Body of pancreas (tissue), 4 donors: ENCODE measurements around the gene LIN9. TPM values are rescaled to one million over a fixed set of nuclear protein-coding genes. Genes with fewer than 3 reads are reported as not detected.
A peak's percentile ranks its signal among the peaks of the same experiment; 100 is the strongest.

Source experiments
- ATAC-seq: fragments of 150-250 bp; one replicate; pipeline ENCODE4 v1.9.1; 2016
- DNase-seq, 4 donors: peaks; one replicate each; pipeline ENCODE4 v3.0.0-alpha.2; 2019
- H3K27ac ChIP-seq, 4 donors: fragments of 200-600 bp; sonication (generic); 1 replicate in 3 of 4; 2 replicates in 1 of 4; pipeline versions ENCODE4 v1.5.1 to v1.6.1; 2016 to 2019; ENCODE audit warnings: mild to moderate bottlenecking in 1 of 4, mixed read lengths in 1 of 4, moderate library complexity in 1 of 4
- H3K27me3 ChIP-seq, 2 donors: fragments of 200-600 bp; sonication (generic); one replicate each; pipeline ENCODE4 v1.6.0; 2016; ENCODE audit warnings: mild to moderate bottlenecking in 1 of 2
- H3K36me3 ChIP-seq, 2 donors: fragments of 200-600 bp; sonication (generic); replicated peaks in 1 of 2; 2 replicates each; pipeline ENCODE4 v1.5.1; 2016; ENCODE audit warnings: low read depth in 2 of 2; ENCODE audit not compliant: insufficient read depth in 1 of 2
- H3K4me1 ChIP-seq: fragments of 200-600 bp; sonication (generic); one replicate; pipeline ENCODE4 v1.6.0; 2016
- H3K4me3 ChIP-seq, 2 donors: fragments of 200-600 bp; sonication (generic); 1 replicate in 1 of 2; 2 replicates in 1 of 2; pipeline ENCODE4 v1.5.1; 2016 to 2019
- H3K9me3 ChIP-seq, 3 donors: fragments of 200-600 bp; sonication (generic); 1 replicate in 2 of 3; 2 replicates in 1 of 3; pipeline ENCODE4 v1.5.1; 2016
- POLR2A ChIP-seq, 3 donors: fragments of 450-650 bp; IDR thresholded peaks; one replicate each; pipeline ENCODE4 v1.6.1; 2016; ENCODE audit warnings: antibody characterized with exemption in 3 of 3, mild to moderate bottlenecking in 2 of 3
- WGBS, 2 donors: methylation state at CpG; one replicate each; pipeline ENCODE4 v1.1.5; 2017; 5-methylcytosine and 5-hydroxymethylcytosine counted together
- intact Hi-C: fragments of 100-400 bp; cut with DNase I; formaldehyde crosslinking; loops from one replicate; pipeline ENCODE4 v1.15.1; 2023
- total RNA-seq, 2 donors: library from RNA; depleted of rRNA; stranded (reverse); fragments of >200 nt; gene quantifications; one replicate each; pipeline ENCODE4 v1.1.0, GENCODE V29; 2016
- TF ChIP-seq, protein P1 (sequence below), 7 experiments: fragments of 450-650 bp in 4 of 7; fragments of 200-600 bp in 3 of 7; sonication (generic) in 3 of 7; IDR thresholded peaks; one replicate each; pipeline ENCODE4 v1.5.1; 2016 to 2019; ENCODE audit warnings: antibody characterized with exemption in 7 of 7

The LIN9 gene
- total RNA-seq, 2 donors from 2014 or later, result 0.52 to 2.3 TPM

DNA sequence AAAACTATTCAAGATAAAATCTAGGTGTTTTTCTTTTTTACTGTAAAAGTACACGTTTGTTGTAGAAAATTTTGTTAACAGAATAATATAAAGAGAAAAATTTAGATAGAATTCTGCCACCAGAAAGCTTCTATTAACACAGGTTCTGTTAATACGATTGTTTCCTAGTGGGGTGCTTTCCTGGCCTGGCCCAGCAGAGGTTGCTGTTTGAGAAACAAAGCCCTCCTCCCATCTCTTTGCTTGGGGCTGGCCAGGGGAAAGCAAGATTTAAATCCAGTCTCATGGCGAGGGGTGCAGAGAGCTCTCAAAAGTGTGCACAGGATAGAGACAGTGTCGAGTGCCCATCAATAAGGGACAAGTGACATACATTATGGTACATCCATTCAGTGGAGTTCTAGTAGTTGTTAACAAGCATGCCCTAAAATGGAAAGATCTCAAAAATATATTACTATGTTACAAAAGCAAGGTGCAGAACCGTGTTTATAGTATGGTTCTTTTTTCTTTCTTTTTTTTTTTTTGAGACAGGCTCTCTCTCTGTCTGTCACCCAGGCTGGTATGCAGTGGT lies 107.9 kb downstream of the LIN9 start:
- H3K27ac ChIP-seq, result no peak overlapping the region
- no peaks in the 10 kb centered on the region for H3K36me3 ChIP-seq
- TF ChIP-seq POLR2A (IDR thresholded peaks at IDR 0.05), result no peak
- TF ChIP-seq, protein P1, sequence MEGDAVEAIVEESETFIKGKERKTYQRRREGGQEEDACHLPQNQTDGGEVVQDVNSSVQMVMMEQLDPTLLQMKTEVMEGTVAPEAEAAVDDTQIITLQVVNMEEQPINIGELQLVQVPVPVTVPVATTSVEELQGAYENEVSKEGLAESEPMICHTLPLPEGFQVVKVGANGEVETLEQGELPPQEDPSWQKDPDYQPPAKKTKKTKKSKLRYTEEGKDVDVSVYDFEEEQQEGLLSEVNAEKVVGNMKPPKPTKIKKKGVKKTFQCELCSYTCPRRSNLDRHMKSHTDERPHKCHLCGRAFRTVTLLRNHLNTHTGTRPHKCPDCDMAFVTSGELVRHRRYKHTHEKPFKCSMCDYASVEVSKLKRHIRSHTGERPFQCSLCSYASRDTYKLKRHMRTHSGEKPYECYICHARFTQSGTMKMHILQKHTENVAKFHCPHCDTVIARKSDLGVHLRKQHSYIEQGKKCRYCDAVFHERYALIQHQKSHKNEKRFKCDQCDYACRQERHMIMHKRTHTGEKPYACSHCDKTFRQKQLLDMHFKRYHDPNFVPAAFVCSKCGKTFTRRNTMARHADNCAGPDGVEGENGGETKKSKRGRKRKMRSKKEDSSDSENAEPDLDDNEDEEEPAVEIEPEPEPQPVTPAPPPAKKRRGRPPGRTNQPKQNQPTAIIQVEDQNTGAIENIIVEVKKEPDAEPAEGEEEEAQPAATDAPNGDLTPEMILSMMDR (IDR thresholded peaks at IDR 0.05), result peak in 2 of 7 experiments; percentile 4 to 30
- no peaks in the 10 kb centered on the region for H3K4me1 ChIP-seq
- 51 to 53% methylated on average over 5 of the region's 5 CpGs for WGBS, 2 donors
- ATAC-seq (no peak), DNase-seq (peak in 1 of 4 donors; percentile 13)
- intact Hi-C loops, result no loop called here
- H3K27me3 ChIP-seq, result no peaks in the 10 kb centered on the region
- H3K4me3 ChIP-seq, result no peak overlapping the region
- H3K9me3 ChIP-seq, result no peaks in the 10 kb centered on the region

DNA sequence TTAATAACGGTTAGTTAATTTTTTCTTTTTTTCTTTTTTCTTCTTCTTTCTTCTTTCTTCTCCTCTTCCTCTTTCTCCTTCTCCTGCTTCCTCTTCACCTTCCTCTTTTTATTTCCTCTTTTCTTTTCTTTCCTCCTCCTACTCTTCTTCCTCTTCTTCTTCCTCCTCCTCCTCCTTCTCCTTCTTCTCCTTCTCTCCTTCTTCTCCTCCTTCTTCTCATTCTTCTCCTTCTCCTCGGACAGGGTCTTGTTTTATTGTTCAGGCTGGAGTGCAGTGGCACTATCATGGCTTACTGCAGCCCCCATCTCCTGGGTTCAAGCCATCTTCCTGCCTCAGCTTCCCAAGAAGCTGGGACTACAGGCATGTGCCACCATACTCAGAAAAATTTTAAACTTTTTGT lies 109.0 kb downstream of the LIN9 start:
- no peak overlapping the region for H3K4me3 ChIP-seq

DNA sequence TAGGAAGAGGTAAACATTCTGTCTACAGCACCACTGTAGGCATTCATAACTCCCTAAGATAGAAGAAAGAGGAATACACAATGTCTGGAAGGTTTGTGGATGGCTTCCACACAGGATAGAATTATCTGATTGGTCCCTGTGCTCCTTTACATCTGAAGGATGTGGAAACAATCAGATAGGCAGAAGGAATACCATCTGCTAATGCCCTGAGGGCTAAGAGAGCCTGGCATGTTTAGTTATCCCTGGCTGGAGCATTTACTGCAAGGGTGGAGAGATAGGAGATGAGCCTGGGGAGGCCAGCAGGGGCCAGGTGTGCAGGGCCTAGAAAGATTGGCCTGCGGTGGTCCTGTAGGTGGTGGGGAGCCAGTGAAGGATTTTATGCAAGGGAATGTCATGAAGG lies 113.8 kb downstream of the LIN9 start:
- TF ChIP-seq, protein P1 (IDR thresholded peaks at IDR 0.05), result no peak
- no peak for TF ChIP-seq POLR2A (IDR thresholded peaks at IDR 0.05)
- intact Hi-C loops, result loop anchor here (5.0 kb wide), 1 partner anchor 73 kb away; no protein-coding TSS in a partner anchor
- Histone ChIP-seq H3K36me3 (no peaks in the 10 kb centered on the region), H3K27me3 (no peaks in the 10 kb centered on the region), H3K4me3 (no peak overlapping the region), H3K27ac (no peak overlapping the region), H3K4me1 (no peaks in the 10 kb centered on the region), H3K9me3 (no peaks in the 10 kb centered on the region)
- WGBS, 2 donors, result 47 to 71% methylated on average over 1 of the region's 1 CpG
- DNase-seq, result no peak
- ATAC-seq, result no peak

More for the DNA sequence above, 109.0 kb downstream of the LIN9 start:
- Histone ChIP-seq H3K36me3 (no peaks in the 10 kb centered on the region), H3K9me3 (no peaks in the 10 kb centered on the region), H3K27me3 (no peaks in the 10 kb centered on the region), H3K4me1 (no peaks in the 10 kb centered on the region), H3K27ac (no peak overlapping the region)
- TF ChIP-seq POLR2A (IDR thresholded peaks at IDR 0.05), result no peak
- no peak for ATAC-seq
- no peak for DNase-seq
- intact Hi-C loops, result loop anchor here (5.0 kb wide), 1 partner anchor 78 kb away; no protein-coding TSS in a partner anchor
- WGBS, 2 donors, result 38 to 69% methylated on average over 2 of the region's 2 CpGs

DNA sequence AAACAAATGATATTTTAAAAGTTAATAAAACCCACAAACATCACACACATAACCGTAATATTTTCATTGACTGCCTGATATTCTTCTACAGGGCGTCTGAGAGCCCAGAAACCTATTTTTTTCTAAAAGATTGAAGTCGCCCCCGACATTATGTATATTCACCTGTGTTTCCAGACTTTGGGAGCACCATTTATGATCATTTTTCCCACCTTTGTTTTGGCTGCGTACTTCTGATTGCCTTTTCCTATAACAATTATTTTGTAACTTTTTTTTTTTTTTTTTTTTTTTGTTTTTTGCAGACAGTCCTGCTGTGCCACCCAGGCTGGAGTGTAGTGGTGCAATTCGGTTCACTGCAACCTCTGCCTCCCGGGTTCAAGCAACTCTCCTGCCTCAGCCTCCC lies 121.6 kb downstream of the LIN9 start:
- Histone ChIP-seq H3K27ac (peak overlapping the region in 2 of 4 donors; percentile 87 to 98), H3K4me3 (no peak overlapping the region), H3K4me1 (peaks cover 34% of the 10 kb centered on the region), H3K27me3 (no peaks in the 10 kb centered on the region), H3K36me3 (no peaks in the 10 kb centered on the region), H3K9me3 (no peaks in the 10 kb centered on the region)
- no peak for DNase-seq
- no peak for ATAC-seq
- WGBS, 2 donors, result 84 to 89% methylated on average over 7 of the region's 7 CpGs
- TF ChIP-seq POLR2A (IDR thresholded peaks at IDR 0.05), result no peak
- TF ChIP-seq, protein P1 (IDR thresholded peaks at IDR 0.05), result no peak
- intact Hi-C loops, result no loop called here

DNA sequence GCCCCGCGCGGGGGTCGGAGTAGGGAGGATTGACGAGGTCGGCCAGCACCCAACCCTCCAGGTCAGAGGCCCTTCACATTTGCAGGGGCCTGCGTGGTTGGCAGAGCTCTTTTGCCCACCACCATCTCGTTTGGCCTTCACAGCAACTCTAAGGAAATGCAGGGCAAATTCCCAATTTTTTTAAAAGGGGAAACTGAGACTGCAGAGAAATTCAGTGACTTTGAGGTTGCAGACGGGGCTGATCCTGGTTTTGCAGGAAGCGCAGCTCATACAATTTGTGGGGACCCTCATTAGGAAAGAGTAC lies 122.0 kb downstream of the LIN9 start:
- Histone ChIP-seq H3K9me3 (no peaks in the 10 kb centered on the region), H3K36me3 (no peaks in the 10 kb centered on the region), H3K4me1 (peaks cover 38% of the 10 kb centered on the region), H3K27me3 (no peaks in the 10 kb centered on the region), H3K4me3 (peak overlapping the region; percentile 86 to 90), H3K27ac (peak overlapping the region; percentile 87 to 99 (median 95))
- WGBS, 2 donors, result 8 to 35% methylated on average over 3 to 10 of the region's 10 CpGs
- intact Hi-C loops, result no loop called here
- no peak for TF ChIP-seq POLR2A (IDR thresholded peaks at IDR 0.05)
- TF ChIP-seq, protein P1 (IDR thresholded peaks at IDR 0.05), result no peak
- no peak for ATAC-seq
- no peak for DNase-seq
